Left ventricle myocardium superior (tissue), 1 donor: ENCODE data around the gene DLG2. TPM values are rescaled to one million over a fixed set of nuclear protein-coding genes. Genes with fewer than 3 reads are reported as not detected.

Experiments used
- ATAC-seq: fragments of 200-7000 bp; cut with Tn5 transposase; one replicate; pipeline ENCODE4 v1.9.1; 2020; ENCODE audit warnings: mild to moderate bottlenecking, moderate library complexity
- DNase-seq: peaks from one replicate; pipeline ENCODE4 v3.0.0-alpha.2; 2020
- intact Hi-C: fragments of 100-400 bp; cut with micrococcal nuclease; formaldehyde crosslinking; loops from one replicate; pipeline ENCODE4 v1.11.0; 2022
- total RNA-seq: library from RNA; stranded (reverse); fragmentation: NEBNext Ultra II Directional; extraction: Animal tissue kit (Norgen Biotek cat#: 25700); gene quantifications from one replicate; pipeline ENCODE4 v1.2.1, GENCODE V29; 2021
- donor health status: DM: no; HTN: yes; CAD: no; lungs with severe emphysema.

The DLG2 gene
- total RNA-seq, 1 donor from 2014 or later, result 5.7 TPM

GRCh38 chr11:84906995-84907394 lies 720.1 kb downstream of the DLG2 start:
- no peak for ATAC-seq
- intact Hi-C loops, result no loop called here
- DNase-seq, result no peak

- intact Hi-C loops, result no loop called here
- ATAC-seq (no peak), DNase-seq (no peak)
Observed at GRCh38 chr11:84905411-84905810, 721.7 kb downstream of the DLG2 start.

GRCh38 chr11:84902445-84902844 lies 724.7 kb downstream of the DLG2 start:
- intact Hi-C loops, result no loop called here
- ATAC-seq, result peak; percentile 99

GRCh38 chr11:84901991-84902390 lies 725.2 kb downstream of the DLG2 start:
- ATAC-seq, result peak; percentile 83
- intact Hi-C loops, result no loop called here
- no peak for DNase-seq

More at GRCh38 chr11:84902445-84902844, 724.7 kb downstream of the DLG2 start:
- DNase-seq, result no peak

GRCh38 chr11:84899740-84900139 lies 727.4 kb downstream of the DLG2 start:
- ATAC-seq (no peak), DNase-seq (no peak)
- intact Hi-C loops, result no loop called here

- intact Hi-C loops, result no loop called here
- no peak for DNase-seq
- no peak for ATAC-seq
Observed at GRCh38 chr11:84899134-84899533, 728.0 kb downstream of the DLG2 start.

GRCh38 chr11:84894666-84895065 lies 732.5 kb downstream of the DLG2 start:
- ATAC-seq, result no peak
- no peak for DNase-seq
- intact Hi-C loops, result no loop called here

- ATAC-seq (no peak), DNase-seq (no peak)
- intact Hi-C loops, result no loop called here
Observed at GRCh38 chr11:84890676-84891075, 736.5 kb downstream of the DLG2 start.

GRCh38 chr11:84889556-84889955 lies 737.6 kb downstream of the DLG2 start:
- ATAC-seq (no peak), DNase-seq (no peak)
- intact Hi-C loops, result no loop called here

GRCh38 chr11:84887055-84887629 lies 740.0 kb downstream of the DLG2 start:
- no peak for DNase-seq
- no peak for ATAC-seq
- intact Hi-C loops, result no loop called here

- intact Hi-C loops, result no loop called here
- peak; percentile 90 for ATAC-seq
- DNase-seq, result no peak
Observed at GRCh38 chr11:84886344-84886743, 740.8 kb downstream of the DLG2 start.

- no peak for DNase-seq
- no peak for ATAC-seq
- intact Hi-C loops, result no loop called here
Observed at GRCh38 chr11:84884836-84885235, 742.3 kb downstream of the DLG2 start.

GRCh38 chr11:84882056-84882455 lies 745.1 kb downstream of the DLG2 start:
- ATAC-seq, result no peak
- DNase-seq, result no peak
- intact Hi-C loops, result no loop called here

- intact Hi-C loops, result no loop called here
- DNase-seq (no peak), ATAC-seq (no peak)
Observed at GRCh38 chr11:84871116-84871515, 756.0 kb downstream of the DLG2 start.

- no peak for ATAC-seq
- DNase-seq, result no peak
- intact Hi-C loops, result no loop called here
Observed at GRCh38 chr11:84870486-84870885, 756.7 kb downstream of the DLG2 start.

GRCh38 chr11:84866922-84867321 lies 760.2 kb downstream of the DLG2 start:
- intact Hi-C loops, result no loop called here
- no peak for ATAC-seq
- DNase-seq, result no peak

- intact Hi-C loops, result no loop called here
- ATAC-seq (no peak), DNase-seq (no peak)
Observed at GRCh38 chr11:84865791-84866535, 761.2 kb downstream of the DLG2 start.

- DNase-seq (no peak), ATAC-seq (peak; percentile 46)
- intact Hi-C loops, result no loop called here
Observed at GRCh38 chr11:84865257-84865656, 761.9 kb downstream of the DLG2 start.

GRCh38 chr11:84857746-84858145 lies 769.4 kb downstream of the DLG2 start:
- intact Hi-C loops, result no loop called here
- no peak for DNase-seq
- no peak for ATAC-seq

GRCh38 chr11:84855508-84856245 lies 771.5 kb downstream of the DLG2 start:
- no peak for ATAC-seq
- DNase-seq, result no peak
- intact Hi-C loops, result no loop called here
